ENCODE data around the gene PLEKHM3. TPM values are rescaled to one million over a fixed set of nuclear protein-coding genes. Genes with fewer than 3 reads are reported as not detected.

PLEKHM3 gene
- total and polyA plus RNA-seq, 2 of the 13 experiments (the other 11 are each of a cell fraction or from before 2014, with no cell fraction given): 4.5 to 4.7 TPM

DNA sequence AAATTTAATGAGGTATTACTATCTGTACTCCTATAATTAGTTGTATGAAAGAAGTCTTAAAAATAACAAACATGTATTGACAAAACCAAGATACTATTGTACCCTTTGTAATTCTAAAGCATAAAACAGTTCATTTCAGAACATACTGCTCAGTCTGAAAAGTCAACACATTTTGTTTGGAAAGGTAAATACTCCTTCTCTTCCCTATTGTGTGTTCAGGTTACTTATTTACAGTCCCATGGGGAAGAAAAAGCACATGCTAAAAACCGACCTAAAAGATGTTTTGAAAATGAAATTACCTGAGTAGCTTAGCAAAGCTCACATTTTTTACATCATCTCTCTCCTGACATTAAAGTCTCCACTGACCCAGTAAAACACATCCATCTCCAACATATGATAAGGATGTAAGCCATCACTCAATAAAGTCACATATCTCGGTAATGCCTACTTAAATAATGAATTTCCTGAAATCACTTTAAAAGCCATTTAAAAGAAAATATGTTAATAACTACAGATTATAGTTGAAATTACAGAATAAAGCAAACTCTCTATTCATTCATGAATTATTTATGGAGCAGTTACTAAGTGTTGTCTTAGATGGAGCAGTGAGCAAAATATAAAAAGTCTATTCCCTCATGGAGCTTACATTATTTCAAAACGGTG lies 180.0 kb downstream of the PLEKHM3 start (continued):
- TF ChIP-seq, protein P1, sequence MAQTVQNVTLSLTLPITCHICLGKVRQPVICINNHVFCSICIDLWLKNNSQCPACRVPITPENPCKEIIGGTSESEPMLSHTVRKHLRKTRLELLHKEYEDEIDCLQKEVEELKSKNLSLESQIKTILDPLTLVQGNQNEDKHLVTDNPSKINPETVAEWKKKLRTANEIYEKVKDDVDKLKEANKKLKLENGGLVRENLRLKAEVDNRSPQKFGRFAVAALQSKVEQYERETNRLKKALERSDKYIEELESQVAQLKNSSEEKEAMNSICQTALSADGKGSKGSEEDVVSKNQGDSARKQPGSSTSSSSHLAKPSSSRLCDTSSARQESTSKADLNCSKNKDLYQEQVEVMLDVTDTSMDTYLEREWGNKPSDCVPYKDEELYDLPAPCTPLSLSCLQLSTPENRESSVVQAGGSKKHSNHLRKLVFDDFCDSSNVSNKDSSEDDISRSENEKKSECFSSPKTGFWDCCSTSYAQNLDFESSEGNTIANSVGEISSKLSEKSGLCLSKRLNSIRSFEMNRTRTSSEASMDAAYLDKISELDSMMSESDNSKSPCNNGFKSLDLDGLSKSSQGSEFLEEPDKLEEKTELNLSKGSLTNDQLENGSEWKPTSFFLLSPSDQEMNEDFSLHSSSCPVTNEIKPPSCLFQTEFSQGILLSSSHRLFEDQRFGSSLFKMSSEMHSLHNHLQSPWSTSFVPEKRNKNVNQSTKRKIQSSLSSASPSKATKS (CRISPR knock-in tag; IDR thresholded peaks at IDR 0.05): no peak
- TF ChIP-seq, protein P2, sequence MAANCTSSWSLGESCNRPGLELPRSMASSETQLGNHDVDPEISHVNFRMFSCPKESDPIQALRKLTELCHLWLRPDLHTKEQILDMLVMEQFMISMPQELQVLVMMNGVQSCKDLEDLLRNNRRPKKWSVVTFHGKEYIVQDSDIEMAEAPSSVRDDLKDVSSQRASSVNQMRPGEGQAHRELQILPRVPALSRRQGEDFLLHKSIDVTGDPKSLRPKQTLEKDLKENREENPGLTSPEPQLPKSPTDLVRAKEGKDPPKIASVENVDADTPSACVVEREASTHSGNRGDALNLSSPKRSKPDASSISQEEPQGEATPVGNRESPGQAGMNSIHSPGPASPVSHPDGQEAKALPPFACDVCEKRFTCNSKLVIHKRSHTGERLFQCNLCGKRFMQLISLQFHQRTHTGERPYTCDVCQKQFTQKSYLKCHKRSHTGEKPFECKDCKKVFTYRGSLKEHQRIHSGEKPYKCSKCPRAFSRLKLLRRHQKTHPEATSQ (CRISPR knock-in tag; IDR thresholded peaks at IDR 0.05; ENCODE audit: borderline replicate concordance): no peak
- TF ChIP-seq SSRP1 (CRISPR knock-in tag; IDR thresholded peaks at IDR 0.05): peak; percentile 69; the same call in 1 of the 2 replicates
- TF ChIP-seq ZNF33B (CRISPR knock-in tag; IDR thresholded peaks at IDR 0.05): no peak
- TF ChIP-seq, protein P3, sequence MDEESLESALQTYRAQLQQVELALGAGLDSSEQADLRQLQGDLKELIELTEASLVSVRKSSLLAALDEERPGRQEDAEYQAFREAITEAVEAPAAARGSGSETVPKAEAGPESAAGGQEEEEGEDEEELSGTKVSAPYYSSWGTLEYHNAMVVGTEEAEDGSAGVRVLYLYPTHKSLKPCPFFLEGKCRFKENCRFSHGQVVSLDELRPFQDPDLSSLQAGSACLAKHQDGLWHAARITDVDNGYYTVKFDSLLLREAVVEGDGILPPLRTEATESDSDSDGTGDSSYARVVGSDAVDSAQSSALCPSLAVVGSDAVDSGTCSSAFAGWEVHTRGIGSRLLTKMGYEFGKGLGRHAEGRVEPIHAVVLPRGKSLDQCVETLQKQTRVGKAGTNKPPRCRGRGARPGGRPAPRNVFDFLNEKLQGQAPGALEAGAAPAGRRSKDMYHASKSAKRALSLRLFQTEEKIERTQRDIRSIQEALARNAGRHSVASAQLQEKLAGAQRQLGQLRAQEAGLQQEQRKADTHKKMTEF (CRISPR knock-in tag; IDR thresholded peaks at IDR 0.05): peak; percentile 72; the same call in 1 of the 2 replicates
- TF ChIP-seq ZC3H13 (CRISPR knock-in tag; IDR thresholded peaks at IDR 0.05): no peak
- no peak for TF ChIP-seq ELF1 (CRISPR knock-in tag; IDR thresholded peaks at IDR 0.05)
- TF ChIP-seq FOSL2 (CRISPR knock-in tag; IDR thresholded peaks at IDR 0.05): no peak
- TF ChIP-seq, protein P4, sequence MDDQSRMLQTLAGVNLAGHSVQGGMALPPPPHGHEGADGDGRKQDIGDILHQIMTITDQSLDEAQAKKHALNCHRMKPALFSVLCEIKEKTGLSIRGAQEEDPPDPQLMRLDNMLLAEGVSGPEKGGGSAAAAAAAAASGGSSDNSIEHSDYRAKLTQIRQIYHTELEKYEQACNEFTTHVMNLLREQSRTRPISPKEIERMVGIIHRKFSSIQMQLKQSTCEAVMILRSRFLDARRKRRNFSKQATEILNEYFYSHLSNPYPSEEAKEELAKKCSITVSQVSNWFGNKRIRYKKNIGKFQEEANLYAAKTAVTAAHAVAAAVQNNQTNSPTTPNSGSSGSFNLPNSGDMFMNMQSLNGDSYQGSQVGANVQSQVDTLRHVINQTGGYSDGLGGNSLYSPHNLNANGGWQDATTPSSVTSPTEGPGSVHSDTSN (CRISPR knock-in tag; IDR thresholded peaks at IDR 0.05; ENCODE audit: borderline replicate concordance): no peak
- TF ChIP-seq ZNF891 (CRISPR knock-in tag; IDR thresholded peaks at IDR 0.05): no peak
- no peak for TF ChIP-seq ZNF207 (IDR thresholded peaks at IDR 0.05; ENCODE audit: borderline replicate concordance)
- TF ChIP-seq GZF1 (CRISPR knock-in tag; IDR thresholded peaks at IDR 0.05): no peak
- TF ChIP-seq, protein P5, sequence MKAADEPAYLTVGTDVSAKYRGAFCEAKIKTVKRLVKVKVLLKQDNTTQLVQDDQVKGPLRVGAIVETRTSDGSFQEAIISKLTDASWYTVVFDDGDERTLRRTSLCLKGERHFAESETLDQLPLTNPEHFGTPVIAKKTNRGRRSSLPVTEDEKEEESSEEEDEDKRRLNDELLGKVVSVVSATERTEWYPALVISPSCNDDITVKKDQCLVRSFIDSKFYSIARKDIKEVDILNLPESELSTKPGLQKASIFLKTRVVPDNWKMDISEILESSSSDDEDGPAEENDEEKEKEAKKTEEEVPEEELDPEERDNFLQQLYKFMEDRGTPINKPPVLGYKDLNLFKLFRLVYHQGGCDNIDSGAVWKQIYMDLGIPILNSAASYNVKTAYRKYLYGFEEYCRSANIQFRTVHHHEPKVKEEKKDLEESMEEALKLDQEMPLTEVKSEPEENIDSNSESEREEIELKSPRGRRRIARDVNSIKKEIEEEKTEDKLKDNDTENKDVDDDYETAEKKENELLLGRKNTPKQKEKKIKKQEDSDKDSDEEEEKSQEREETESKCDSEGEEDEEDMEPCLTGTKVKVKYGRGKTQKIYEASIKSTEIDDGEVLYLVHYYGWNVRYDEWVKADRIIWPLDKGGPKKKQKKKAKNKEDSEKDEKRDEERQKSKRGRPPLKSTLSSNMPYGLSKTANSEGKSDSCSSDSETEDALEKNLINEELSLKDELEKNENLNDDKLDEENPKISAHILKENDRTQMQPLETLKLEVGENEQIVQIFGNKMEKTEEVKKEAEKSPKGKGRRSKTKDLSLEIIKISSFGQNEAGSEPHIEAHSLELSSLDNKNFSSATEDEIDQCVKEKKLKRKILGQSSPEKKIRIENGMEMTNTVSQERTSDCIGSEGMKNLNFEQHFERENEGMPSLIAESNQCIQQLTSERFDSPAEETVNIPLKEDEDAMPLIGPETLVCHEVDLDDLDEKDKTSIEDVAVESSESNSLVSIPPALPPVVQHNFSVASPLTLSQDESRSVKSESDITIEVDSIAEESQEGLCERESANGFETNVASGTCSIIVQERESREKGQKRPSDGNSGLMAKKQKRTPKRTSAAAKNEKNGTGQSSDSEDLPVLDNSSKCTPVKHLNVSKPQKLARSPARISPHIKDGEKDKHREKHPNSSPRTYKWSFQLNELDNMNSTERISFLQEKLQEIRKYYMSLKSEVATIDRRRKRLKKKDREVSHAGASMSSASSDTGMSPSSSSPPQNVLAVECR (CRISPR knock-in tag; IDR thresholded peaks at IDR 0.05; ENCODE audit: borderline replicate concordance): peak; percentile 14; the same call in 1 of the 2 replicates
- no peak; the same call in 1 of the 2 replicates for TF ChIP-seq ARNT2 (CRISPR knock-in tag; IDR thresholded peaks at IDR 0.05; ENCODE audit: low read depth)
- peak; percentile 91; the same call in 1 of the 2 replicates for TF ChIP-seq KLF11 (CRISPR knock-in tag; IDR thresholded peaks at IDR 0.05)
- 0 out of 2 replicates have a peak, but pooled peaks have one; percentile 29 for TF ChIP-seq PHF21A (CRISPR knock-in tag; IDR thresholded peaks at IDR 0.05)
- no peak for TF ChIP-seq ZNF350 (CRISPR knock-in tag; IDR thresholded peaks at IDR 0.05; ENCODE audit: borderline replicate concordance, low read depth)
- no peak for TF ChIP-seq ZSCAN29 (CRISPR knock-in tag; conservative IDR thresholded peaks at IDR 0.05)
- no peak for TF ChIP-seq RAD21 (CRISPR knock-in tag; IDR thresholded peaks at IDR 0.05)
- no peak for TF ChIP-seq ZNF510 (CRISPR knock-in tag; IDR thresholded peaks at IDR 0.05; ENCODE audit: low read depth)

Data from HepG2 (cell line).